Heart left ventricle (tissue), 13 donors: Measurements from ENCODE around the gene PGAP2.

ENCODE experiments used
- POLR2A ChIP-seq, 2 donors: fragments of 450-650 bp; IDR thresholded peaks; one replicate each; pipeline ENCODE4 v1.6.1; 2017; ENCODE audit warnings: antibody characterized with exemption in 2 of 2, mild to moderate bottlenecking in 2 of 2, moderate library complexity in 2 of 2
- TF ChIP-seq, protein P1 (sequence below), 12 donors: fragments of 200-600 bp; sonication (generic) in 4 of 12; IDR thresholded peaks; one replicate each; pipeline versions ENCODE4 v1.5.0 to v1.8.0; 2018 to 2022; ENCODE audit warnings: antibody characterized with exemption in 12 of 12, mild to moderate bottlenecking in 5 of 12
- donor health status: ischemic (EF 13 %, LVEDD 7.1; RV severe dilation, severe dysfunction).
- donor health status: DM: no; HTN: yes; CAD: no.
- donor health status: DM: no; HTN: no; CAD: no.
- donor health status: ischemic (EF 25% LVEDD 6.9; RV normal size, moderate dysfunction).
- donor health status: ischemic (EF 25% LVEDD 5.7; RV mildly dilated, moderate dysfunction).
- donor health status: ischemic (EF 35%, LVEDD 5.7; RV mildly dilated, moderate dysfunction).
- donor health status: nonischemic (EF 11% LVEDD 7.7; RV severe dilation, severe dysfunction).
- donor health status: DM: yes; HTN: yes; CAD: no.
- donor health status: PGD.
- donor health status: ischemic (EF 29% LVEDD 5.4; RV normal size, mild dysfunction).
- donor health status: nonischemic (EF 23%, LVEDD 6.1; RV moderate dilation, normal function).

DNA sequence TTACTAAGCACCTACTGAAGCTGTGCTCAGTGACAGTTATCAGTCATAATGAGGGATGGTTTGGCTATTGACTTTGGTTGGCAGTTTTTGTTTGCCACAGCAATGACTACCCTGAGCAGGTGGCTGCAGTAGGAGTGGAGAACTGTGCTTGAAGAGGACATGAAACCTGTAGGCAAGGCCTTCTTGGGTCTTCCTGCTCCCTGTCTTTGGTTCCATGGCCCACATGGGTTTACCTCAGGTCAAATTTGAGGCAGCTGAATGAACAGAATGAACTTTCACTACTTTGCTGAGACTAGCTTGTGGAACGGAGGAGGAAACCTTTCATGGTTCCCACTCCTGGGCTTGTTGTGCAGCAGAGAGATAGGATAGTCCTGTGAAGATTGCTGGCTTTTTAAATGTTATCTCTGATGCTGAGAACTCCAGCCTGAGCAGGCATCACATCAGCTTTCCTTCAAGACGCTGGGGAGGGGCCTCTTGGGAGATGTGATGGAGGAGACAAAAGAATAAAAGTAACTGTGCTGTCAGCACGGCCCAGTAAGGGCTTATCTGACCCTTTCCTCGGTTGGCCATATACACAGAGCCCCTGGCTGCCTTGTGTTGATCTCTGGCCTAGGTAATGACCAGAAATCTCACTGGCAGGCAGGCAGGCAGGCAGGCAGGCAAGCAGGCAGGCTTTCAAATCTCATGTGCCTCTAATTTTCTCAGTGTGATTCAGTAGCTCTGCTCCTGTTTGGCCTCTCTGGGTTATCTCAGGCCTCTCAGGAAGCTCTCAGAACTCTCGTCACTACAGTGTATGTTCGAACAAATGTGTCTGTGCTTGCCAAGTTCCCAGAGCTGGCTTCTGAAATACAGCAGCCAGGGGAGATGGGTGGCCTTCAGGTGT lies 59.1 kb downstream of the PGAP2 start:
- no peak for TF ChIP-seq POLR2A (IDR thresholded peaks at IDR 0.05)
- TF ChIP-seq, protein P1, sequence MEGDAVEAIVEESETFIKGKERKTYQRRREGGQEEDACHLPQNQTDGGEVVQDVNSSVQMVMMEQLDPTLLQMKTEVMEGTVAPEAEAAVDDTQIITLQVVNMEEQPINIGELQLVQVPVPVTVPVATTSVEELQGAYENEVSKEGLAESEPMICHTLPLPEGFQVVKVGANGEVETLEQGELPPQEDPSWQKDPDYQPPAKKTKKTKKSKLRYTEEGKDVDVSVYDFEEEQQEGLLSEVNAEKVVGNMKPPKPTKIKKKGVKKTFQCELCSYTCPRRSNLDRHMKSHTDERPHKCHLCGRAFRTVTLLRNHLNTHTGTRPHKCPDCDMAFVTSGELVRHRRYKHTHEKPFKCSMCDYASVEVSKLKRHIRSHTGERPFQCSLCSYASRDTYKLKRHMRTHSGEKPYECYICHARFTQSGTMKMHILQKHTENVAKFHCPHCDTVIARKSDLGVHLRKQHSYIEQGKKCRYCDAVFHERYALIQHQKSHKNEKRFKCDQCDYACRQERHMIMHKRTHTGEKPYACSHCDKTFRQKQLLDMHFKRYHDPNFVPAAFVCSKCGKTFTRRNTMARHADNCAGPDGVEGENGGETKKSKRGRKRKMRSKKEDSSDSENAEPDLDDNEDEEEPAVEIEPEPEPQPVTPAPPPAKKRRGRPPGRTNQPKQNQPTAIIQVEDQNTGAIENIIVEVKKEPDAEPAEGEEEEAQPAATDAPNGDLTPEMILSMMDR (IDR thresholded peaks at IDR 0.05): no peak
